ENCODE results near the gene BLZF1. TPM values are rescaled to one million over a fixed set of nuclear protein-coding genes. Genes with fewer than 3 reads are reported as not detected.
"Not testable (repeated sequence)": the region's sequence is repeated elsewhere in the genome, so short reads cannot be mapped to it uniquely, and the experiment has no call there.

Gene BLZF1
- total RNA-seq, 2 experiments from 2014 or later, result 33.2 to 43.4 TPM

- peaks cover 4% of the 10 kb centered on the region for H3K9me3 Mint-ChIP-seq (ENCODE audit: low read depth)
- no peak for DNase-seq
- H3K4me3 Mint-ChIP-seq, result no peak overlapping the region
- peaks cover 33% of the 10 kb centered on the region for H3K36me3 Mint-ChIP-seq
- no peak for ATAC-seq
- no peak overlapping the region for H3K27ac Mint-ChIP-seq
- peaks cover 32% of the 10 kb centered on the region for H3K4me1 Mint-ChIP-seq
- no peaks in the 10 kb centered on the region for H3K27me3 Mint-ChIP-seq
- CTCF ChIA-PET, result interaction anchor here (0.7 to 1.5 kb wide), 4 partner anchors 12 to 1025 kb away, joined by 3 to 6 read pairs (median 4); no protein-coding TSS in a partner anchor
Measured at GRCh38 chr1:169367096-169367685, 804 bp upstream of the BLZF1 start.

DNA sequence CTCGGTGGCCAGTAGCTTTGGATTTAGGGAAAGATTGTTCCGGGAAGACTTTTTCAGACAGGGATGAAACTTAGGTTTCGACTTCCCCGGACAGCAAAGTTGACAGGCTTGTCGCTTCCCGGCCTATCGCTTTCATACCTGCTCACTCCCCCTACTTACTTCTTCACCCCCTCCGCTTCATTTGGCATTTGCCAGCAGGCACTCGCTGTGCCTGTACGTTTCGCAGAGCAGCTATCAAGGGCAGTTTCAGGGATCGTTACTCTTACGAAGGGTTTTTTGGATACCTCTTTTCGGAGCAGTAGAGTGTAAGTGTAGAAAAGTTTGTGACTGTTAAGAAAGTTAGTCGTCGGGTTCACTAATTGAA is 393 bp downstream of the BLZF1 start:
- peaks cover 30% of the 10 kb centered on the region for H3K4me1 Mint-ChIP-seq
- peaks cover 4% of the 10 kb centered on the region for H3K9me3 Mint-ChIP-seq (ENCODE audit: low read depth)

DNA sequence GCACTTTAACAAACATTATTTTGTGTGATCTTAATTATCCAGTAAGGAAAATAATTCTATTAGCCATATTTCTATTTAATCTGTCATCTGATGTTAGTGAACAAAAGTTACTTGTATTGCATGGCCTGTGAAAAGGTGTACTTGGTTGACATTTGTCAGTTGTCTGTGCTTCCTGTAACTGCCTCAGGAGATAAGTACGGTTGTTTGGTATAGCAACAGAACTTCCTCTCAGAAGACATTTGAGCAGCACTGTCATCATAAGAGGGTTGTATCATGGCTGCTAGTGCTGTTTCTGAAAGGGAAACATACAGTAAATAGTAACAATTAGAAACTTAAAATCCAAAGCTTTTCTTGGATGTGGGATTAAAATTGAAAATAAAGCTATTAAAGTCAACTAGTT is 3.4 kb downstream of the BLZF1 start:
- Mint-ChIP-seq H3K9me3 (ENCODE audit: low read depth) (no peaks in the 10 kb centered on the region), H3K27me3 (no peaks in the 10 kb centered on the region), H3K27ac (peak overlapping the region; percentile 78), H3K4me1 (peaks cover 31% of the 10 kb centered on the region), H3K36me3 (peaks cover 37% of the 10 kb centered on the region), H3K4me3 (peak overlapping the region; percentile 64)
- ATAC-seq, result no peak
- DNase-seq, result no peak
- CTCF ChIA-PET, result no interaction called here

More for the DNA sequence above, 393 bp downstream of the BLZF1 start:
- no peak overlapping the region for H3K4me3 Mint-ChIP-seq
- H3K27ac Mint-ChIP-seq, result no peak overlapping the region
- H3K27me3 Mint-ChIP-seq, result no peaks in the 10 kb centered on the region
- CTCF ChIA-PET, result interaction anchor here (1.0 kb wide), 1 partner anchor 25 kb away, joined by 4 read pairs; no protein-coding TSS in a partner anchor
- ATAC-seq, result peak; percentile 21
- DNase-seq, result peak; percentile 70
- peaks cover 34% of the 10 kb centered on the region for H3K36me3 Mint-ChIP-seq

DNA sequence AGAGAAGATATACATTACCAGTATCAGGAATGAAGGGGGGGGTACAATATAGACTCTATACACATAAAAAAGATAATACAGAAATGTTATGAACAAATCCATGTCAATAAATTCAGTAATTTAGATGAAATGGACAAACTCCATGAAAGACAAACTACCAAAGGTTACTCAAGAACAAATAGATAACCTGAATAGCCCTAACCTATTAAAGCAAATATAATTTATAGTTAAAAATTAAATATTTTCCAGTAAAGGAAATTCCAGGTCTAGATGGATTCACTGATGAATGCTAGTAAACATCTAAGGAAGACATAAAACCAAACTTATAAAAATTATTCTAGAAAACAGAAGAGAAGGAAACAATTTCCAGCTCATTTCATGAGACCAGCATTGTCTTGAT is 13.2 kb downstream of the BLZF1 start:
- CTCF ChIA-PET, result no interaction called here
- no peak overlapping the region for H3K27ac Mint-ChIP-seq
- DNase-seq, result no peak
- H3K27me3 Mint-ChIP-seq, result no peaks in the 10 kb centered on the region
- no peaks in the 10 kb centered on the region for H3K9me3 Mint-ChIP-seq (ENCODE audit: low read depth)
- H3K36me3 Mint-ChIP-seq, result peaks cover 52% of the 10 kb centered on the region
- no peak overlapping the region for H3K4me3 Mint-ChIP-seq
- H3K4me1 Mint-ChIP-seq, result peaks cover 3% of the 10 kb centered on the region
- no peak for ATAC-seq

- H3K27ac Mint-ChIP-seq, result no peak overlapping the region
- ATAC-seq (no peak), DNase-seq (no peak)
- no peaks in the 10 kb centered on the region for H3K9me3 Mint-ChIP-seq (ENCODE audit: low read depth)
- CTCF ChIA-PET, result no interaction called here
- H3K27me3 Mint-ChIP-seq, result no peaks in the 10 kb centered on the region
- H3K4me1 Mint-ChIP-seq, result peaks cover 4% of the 10 kb centered on the region
- H3K36me3 Mint-ChIP-seq, result peaks cover 49% of the 10 kb centered on the region
- H3K4me3 Mint-ChIP-seq, result no peak overlapping the region
Measured at GRCh38 chr1:169383449-169383848, 15.5 kb downstream of the BLZF1 start.

- Mint-ChIP-seq H3K36me3 (peaks cover 58% of the 10 kb centered on the region), H3K4me1 (peaks cover 25% of the 10 kb centered on the region), H3K27me3 (no peaks in the 10 kb centered on the region), H3K27ac (no peak overlapping the region), H3K4me3 (no peak overlapping the region), H3K9me3 (ENCODE audit: low read depth) (no peaks in the 10 kb centered on the region)
- ATAC-seq, result no peak
- CTCF ChIA-PET, result interaction anchor here (1.1 kb wide), 1 partner anchor 159 kb away, joined by 3 read pairs; no protein-coding TSS in a partner anchor
- DNase-seq, result no peak
Measured at GRCh38 chr1:169387399-169387798, 19.4 kb downstream of the BLZF1 start.

GRCh38 chr1:169390303-169390702 is 22.3 kb downstream of the BLZF1 start:
- CTCF ChIA-PET, result no interaction called here
- Mint-ChIP-seq H3K9me3 (ENCODE audit: low read depth) (no peaks in the 10 kb centered on the region), H3K4me1 (peaks cover 25% of the 10 kb centered on the region), H3K4me3 (no peak overlapping the region), H3K27me3 (no peaks in the 10 kb centered on the region), H3K27ac (peak overlapping the region; percentile 81), H3K36me3 (peaks cover 78% of the 10 kb centered on the region)
- DNase-seq, result no peak
- peak; percentile 85 for ATAC-seq

- Mint-ChIP-seq H3K27me3 (no peaks in the 10 kb centered on the region), H3K4me3 (no peak overlapping the region), H3K36me3 (peaks cover 79% of the 10 kb centered on the region), H3K27ac (no peak overlapping the region), H3K9me3 (ENCODE audit: low read depth) (no peaks in the 10 kb centered on the region), H3K4me1 (peaks cover 25% of the 10 kb centered on the region)
- ATAC-seq, result no peak
- DNase-seq, result no peak
- CTCF ChIA-PET, result no interaction called here
Measured at GRCh38 chr1:169392406-169392805, 24.4 kb downstream of the BLZF1 start.

DNA sequence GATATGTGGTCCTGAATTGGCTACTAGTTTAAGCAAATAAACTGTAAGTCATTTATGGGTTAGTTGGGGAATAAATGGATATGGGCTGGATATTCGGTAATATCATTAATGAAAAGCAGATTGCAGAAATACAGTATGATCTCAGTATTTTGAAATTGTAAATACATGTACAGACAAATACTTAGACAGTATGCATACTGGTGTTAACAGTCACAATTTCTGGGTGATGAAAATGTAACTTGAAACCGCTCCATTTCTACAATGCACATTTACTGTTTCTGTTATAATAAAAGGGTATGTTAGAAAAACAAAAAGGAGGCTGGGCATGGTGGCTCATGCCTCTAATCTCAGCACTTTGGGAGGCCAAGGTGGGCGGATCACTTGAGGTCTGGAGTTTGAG is 28.0 kb downstream of the BLZF1 start:
- ATAC-seq, result no peak
- Mint-ChIP-seq H3K4me3 (no peak overlapping the region), H3K4me1 (peaks cover 3% of the 10 kb centered on the region), H3K27ac (no peak overlapping the region), H3K9me3 (ENCODE audit: low read depth) (no peaks in the 10 kb centered on the region), H3K36me3 (peaks cover 69% of the 10 kb centered on the region), H3K27me3 (no peaks in the 10 kb centered on the region)
- DNase-seq, result no peak
- CTCF ChIA-PET, result no interaction called here

DNA sequence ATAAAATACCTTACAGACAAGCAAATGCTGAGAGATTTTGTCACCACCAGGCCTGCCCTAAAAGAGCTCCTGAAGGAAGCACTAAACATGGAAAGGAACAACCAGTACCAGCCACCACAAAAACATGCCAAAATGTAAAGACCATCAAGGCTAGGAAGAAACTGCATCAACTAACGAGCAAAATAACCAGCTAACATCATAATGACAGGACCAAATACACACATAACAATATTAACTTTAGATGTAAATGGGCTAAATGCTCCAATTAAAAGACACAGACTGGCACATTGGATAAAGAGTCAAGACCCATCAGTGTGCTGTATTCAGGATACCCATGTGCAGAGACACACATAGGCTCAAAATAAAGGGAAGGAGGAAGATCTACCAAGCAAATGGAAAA is 34.6 kb downstream of the BLZF1 start:
- DNase-seq, H3K27me3 Mint-ChIP-seq, H3K4me3 Mint-ChIP-seq, H3K4me1 Mint-ChIP-seq, ATAC-seq, CTCF ChIA-PET, H3K27ac Mint-ChIP-seq: not testable (repeated sequence)
- Mint-ChIP-seq H3K36me3 (peaks cover 26% of the 10 kb centered on the region), H3K9me3 (ENCODE audit: low read depth) (peaks cover 19% of the 10 kb centered on the region)

- ATAC-seq, H3K4me3 Mint-ChIP-seq, H3K4me1 Mint-ChIP-seq, DNase-seq, H3K27ac Mint-ChIP-seq, CTCF ChIA-PET, H3K36me3 Mint-ChIP-seq: not testable (repeated sequence)
- peaks cover 20% of the 10 kb centered on the region for H3K27me3 Mint-ChIP-seq
- peaks cover 12% of the 10 kb centered on the region for H3K9me3 Mint-ChIP-seq (ENCODE audit: low read depth)
Measured at GRCh38 chr1:169408340-169408739, 40.3 kb downstream of the BLZF1 start.

DNA sequence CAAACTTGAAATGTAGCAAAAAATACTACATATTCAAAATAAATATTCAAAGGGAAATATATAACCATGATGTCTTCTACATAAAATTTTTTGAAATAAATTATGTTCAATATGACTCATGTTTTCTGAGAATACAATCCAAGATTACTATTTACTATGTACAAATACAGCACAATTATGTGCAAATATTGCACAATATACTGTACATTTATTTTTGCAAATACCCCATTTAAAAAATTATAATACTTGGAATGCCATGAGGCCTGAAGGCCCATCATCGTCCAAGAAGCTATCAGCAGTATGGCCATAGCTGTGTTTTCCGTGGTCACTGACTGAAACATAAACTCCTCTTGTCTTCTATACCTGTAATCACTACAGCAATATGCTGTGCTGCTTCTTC is 47.0 kb downstream of the BLZF1 start:
- Mint-ChIP-seq H3K27me3 (peaks cover 26% of the 10 kb centered on the region), H3K9me3 (ENCODE audit: low read depth) (peaks cover 2% of the 10 kb centered on the region), H3K27ac (no peak overlapping the region), H3K36me3 (no peaks in the 10 kb centered on the region), H3K4me1 (no peaks in the 10 kb centered on the region), H3K4me3 (no peak overlapping the region)
- CTCF ChIA-PET, result interaction anchor here (0.6 kb wide), 1 partner anchor 1835 kb away, joined by 3 read pairs; no protein-coding TSS in a partner anchor
- DNase-seq, result no peak
- ATAC-seq, result no peak

DNA sequence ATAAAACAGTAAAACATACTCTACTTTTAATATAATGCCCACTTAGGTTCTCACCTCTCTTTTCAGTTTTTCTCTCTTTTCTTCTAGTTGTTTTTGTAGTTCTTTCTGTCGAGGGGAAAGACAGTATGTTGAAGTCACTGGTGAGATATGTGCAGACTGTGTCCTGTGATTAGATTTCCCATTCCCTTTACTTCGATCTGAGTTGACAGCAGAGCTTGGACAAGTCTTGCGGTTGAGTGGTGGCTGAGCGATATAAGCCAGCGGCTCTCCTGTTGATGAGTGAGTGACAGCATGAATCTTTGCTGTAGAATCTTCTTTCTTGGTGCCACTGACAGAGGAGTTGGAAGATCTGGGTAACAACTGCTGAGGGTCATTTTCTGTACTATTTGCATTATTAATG is 53.3 kb downstream of the BLZF1 start:
- no peak for ATAC-seq
- Mint-ChIP-seq H3K9me3 (ENCODE audit: low read depth) (no peaks in the 10 kb centered on the region), H3K36me3 (no peaks in the 10 kb centered on the region), H3K27ac (no peak overlapping the region), H3K4me3 (no peak overlapping the region), H3K27me3 (peaks cover 59% of the 10 kb centered on the region), H3K4me1 (no peaks in the 10 kb centered on the region)
- DNase-seq, result no peak
- CTCF ChIA-PET, result no interaction called here

GRCh38 chr1:169426174-169426705 is 58.2 kb downstream of the BLZF1 start:
- Mint-ChIP-seq H3K27me3 (peaks cover 79% of the 10 kb centered on the region), H3K4me1 (peaks cover 9% of the 10 kb centered on the region), H3K4me3 (no peak overlapping the region), H3K27ac (no peak overlapping the region), H3K9me3 (ENCODE audit: low read depth) (no peaks in the 10 kb centered on the region), H3K36me3 (peaks cover 3% of the 10 kb centered on the region)
- no peak for ATAC-seq
- no peak for DNase-seq
- CTCF ChIA-PET, result no interaction called here
